H54 (cell line): ENCODE data around the gene RIOK3.
A peak's percentile ranks its signal among the peaks of the same experiment; 100 is the strongest.

Source experiments
- DNase-seq: peaks from one replicate; pipeline ENCODE4 v3.0.0; 2011; ENCODE audit warnings: low spot score, mixed read lengths; ENCODE audit not compliant: insufficient read length
- FAIRE-seq: peaks from 3 replicates; lab custom pipeline; 2011; peaks lifted over from hg19 to GRCh38; lab: Jason Lieb, UNC
- POLR2A ChIP-seq: IDR thresholded peaks from 2 replicates; pipeline ENCODE4 v1.6.1; 2011; ENCODE audit warnings: low read depth, mild to moderate bottlenecking, low read length

The RIOK3 gene

DNA sequence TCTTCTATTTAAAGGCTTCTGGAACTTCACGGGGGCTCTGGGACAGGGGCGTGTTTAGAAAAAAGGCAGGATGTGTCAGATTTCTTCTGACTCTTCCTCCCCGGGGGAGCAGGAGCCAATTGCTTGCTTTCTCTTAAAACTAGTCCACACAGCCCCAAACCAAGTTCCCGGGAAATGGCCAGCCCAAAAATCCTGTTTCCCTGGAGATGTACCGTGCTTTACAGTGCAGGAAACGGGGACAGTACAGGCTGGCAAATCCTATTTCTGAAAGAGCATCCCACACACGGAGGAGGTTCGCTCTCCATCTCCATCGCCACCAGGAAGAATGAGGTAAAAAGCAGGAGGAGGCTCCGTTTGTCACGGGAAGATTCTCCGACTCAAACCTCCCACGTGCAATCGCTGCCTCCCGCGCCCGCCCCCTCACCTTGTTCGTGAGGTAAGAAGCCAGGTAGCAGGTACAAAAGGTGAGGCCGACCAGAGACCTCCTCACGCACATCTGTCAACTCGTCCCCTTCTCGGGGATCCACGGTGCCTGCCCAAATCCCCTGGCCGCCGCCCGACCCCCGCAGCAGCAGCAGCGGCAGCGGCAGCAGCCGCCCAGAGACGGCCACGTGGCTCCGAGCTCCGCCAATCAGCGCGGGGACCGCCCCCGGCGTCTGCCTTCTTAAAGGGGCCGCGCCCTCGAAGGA is 15.6 kb upstream of the RIOK3 start:
- FAIRE-seq (no peak), DNase-seq (peak; percentile 42)
- TF ChIP-seq POLR2A: peak; percentile 41

- DNase-seq (no peak), FAIRE-seq (no peak)
- no peak for TF ChIP-seq POLR2A
Measured at GRCh38 chr18:23438046-23438377, 15.1 kb upstream of the RIOK3 start.

- no peak for DNase-seq
- no peak for TF ChIP-seq POLR2A
- FAIRE-seq: no peak
Measured at GRCh38 chr18:23438608-23439366, 14.3 kb upstream of the RIOK3 start.

DNA sequence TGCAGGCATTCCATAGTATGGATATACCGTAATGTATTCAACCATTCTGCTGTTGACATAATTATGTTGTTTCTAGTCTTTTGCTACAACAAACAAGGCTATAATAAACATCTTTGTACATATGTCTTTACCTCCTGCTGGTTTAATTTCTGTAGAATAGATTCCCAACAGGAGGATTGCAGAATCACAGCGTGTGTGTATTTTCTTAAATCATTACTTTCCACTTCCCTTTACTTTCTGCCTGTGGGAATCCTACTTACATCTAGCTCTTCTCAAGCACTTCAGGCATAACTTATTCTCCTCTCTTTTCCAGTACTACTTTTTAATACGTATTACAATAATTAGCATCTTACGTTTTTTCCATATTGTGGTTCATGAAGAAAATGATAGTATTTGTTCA is 13.0 kb upstream of the RIOK3 start:
- DNase-seq (no peak), FAIRE-seq (no peak)
- TF ChIP-seq POLR2A: no peak

GRCh38 chr18:23442958-23443357 is 10.1 kb upstream of the RIOK3 start:
- no peak for DNase-seq
- no peak for FAIRE-seq
- no peak for TF ChIP-seq POLR2A

GRCh38 chr18:23448291-23448690 is 4.8 kb upstream of the RIOK3 start:
- no peak for FAIRE-seq
- TF ChIP-seq POLR2A: no peak
- DNase-seq: no peak

DNA sequence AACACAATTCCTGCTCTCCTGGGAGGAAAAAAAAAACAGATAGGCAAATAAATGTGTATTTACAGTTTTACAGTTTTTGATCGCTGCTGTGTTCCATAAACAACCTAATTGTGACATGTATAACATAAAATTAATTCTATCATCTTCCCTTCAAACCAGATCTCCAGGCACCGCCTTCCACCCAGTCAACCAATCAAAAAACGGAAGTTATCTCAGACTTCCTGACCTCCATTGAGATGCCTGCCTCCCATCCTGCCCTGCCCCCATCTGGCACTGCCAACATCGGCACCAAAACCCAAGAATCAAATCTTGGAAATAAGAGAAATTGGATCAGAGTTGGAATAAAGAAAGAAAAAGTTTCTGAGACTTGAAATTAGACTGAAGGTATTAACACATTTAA is 3.1 kb upstream of the RIOK3 start:
- no peak for FAIRE-seq

GRCh38 chr18:23451011-23451410 is 2.1 kb upstream of the RIOK3 start:
- DNase-seq: no peak
- FAIRE-seq: no peak
- no peak for TF ChIP-seq POLR2A

More for the DNA sequence above, 3.1 kb upstream of the RIOK3 start:
- DNase-seq: no peak
- TF ChIP-seq POLR2A: no peak

GRCh38 chr18:23451491-23451890 is 1.6 kb upstream of the RIOK3 start:
- no peak for TF ChIP-seq POLR2A
- DNase-seq (no peak), FAIRE-seq (no peak)

GRCh38 chr18:23452347-23452727 is 750 bp upstream of the RIOK3 start:
- no peak for TF ChIP-seq POLR2A
- no peak for FAIRE-seq
- DNase-seq: no peak

DNA sequence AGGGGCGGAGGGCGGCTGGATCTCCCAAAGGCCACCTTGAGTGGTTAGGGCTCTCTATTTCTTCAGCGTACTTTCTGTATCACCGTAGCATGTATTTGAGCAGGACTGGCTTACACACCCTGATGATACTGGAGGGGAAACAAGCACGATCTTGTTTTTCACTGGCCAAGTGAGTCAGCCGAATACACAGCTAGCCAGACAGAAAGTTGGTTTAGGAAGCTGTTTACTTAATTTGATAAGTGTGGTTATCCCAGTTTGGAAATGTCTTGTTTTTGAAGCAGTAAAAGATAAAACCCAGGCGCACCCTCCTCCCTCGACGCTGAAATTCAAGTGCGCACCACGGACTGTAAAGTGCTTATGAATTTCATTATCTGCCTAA is 582 bp downstream of the RIOK3 start:
- no peak for TF ChIP-seq POLR2A
- DNase-seq: no peak
- no peak for FAIRE-seq

GRCh38 chr18:23456835-23457234 is 3.7 kb downstream of the RIOK3 start:
- no peak for TF ChIP-seq POLR2A
- no peak for DNase-seq
- FAIRE-seq: no peak

DNA sequence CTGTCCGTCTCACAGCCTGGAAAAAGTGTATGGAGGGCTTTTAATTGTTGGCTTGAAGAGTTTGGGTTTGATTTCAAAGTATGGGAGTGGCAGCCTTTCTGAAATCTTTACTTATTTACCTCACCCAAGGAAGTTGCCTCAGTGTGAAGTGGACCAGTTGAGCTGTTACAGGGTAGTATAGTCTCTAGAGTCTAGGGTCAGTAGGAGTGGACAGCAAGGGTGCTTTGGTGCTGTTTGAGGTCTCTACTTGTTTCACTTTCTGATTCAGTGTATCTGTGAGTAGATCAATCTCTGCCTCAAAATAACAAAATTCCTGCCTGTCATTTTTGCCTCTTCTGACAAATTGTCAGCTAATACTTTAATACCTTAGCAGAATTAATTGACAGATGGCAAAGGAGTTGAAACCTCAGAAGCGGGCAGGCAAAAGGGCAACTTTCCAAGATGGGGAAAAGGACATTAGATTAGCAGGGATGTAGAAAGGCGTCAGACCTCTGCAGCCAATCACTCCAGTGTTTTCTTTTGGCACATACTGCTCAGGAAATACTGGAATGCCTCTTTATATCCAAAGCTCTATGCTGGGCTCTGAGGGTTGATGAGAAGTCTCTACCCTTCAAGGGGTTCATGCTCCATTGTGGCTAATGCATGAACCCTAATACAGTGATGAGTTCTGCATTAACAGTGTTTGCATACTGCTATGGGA is 5.9 kb downstream of the RIOK3 start:
- no peak for FAIRE-seq
- no peak for DNase-seq
- TF ChIP-seq POLR2A: no peak

DNA sequence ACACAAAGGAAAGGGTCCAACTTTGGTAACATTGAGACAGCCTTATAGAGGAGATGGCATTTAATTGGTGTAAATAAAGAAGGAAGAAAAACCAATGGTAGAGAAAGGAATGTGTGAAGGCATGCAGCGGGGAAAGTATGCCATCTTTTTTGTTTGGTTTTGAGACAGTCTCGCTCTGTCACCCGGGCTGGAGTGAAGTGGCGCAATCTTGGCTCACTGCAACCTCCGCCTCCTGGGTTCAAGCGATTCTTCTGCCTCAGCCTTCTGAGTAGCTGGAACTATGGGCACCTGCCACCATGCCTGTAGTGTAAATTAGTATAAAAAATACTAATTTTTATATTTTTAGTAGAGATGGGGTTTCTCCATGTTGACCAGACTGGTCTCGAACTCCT is 6.4 kb downstream of the RIOK3 start:
- DNase-seq (no peak), FAIRE-seq (no peak)
- no peak for TF ChIP-seq POLR2A
